Lower lobe of right lung (tissue), 2 donors: ENCODE results near the gene LSMEM2. TPM values are rescaled to one million over a fixed set of nuclear protein-coding genes. Genes with fewer than 3 reads are reported as not detected.
"Not testable (repeated sequence)": the region's sequence is repeated elsewhere in the genome, so short reads cannot be mapped to it uniquely, and the experiment has no call there.

Experiments
- ATAC-seq, 2 donors: fragments of 200-7000 bp; cut with Tn5 transposase; one replicate each; pipeline ENCODE4 v1.9.1; 2020 to 2022; ENCODE audit warnings: mild to moderate bottlenecking in 2 of 2, moderate library complexity in 2 of 2
- DNase-seq: peaks from one replicate; pipeline ENCODE4 v3.0.0-alpha.2; 2020
- H3K27ac ChIP-seq: fragments of 200-600 bp; one replicate; pipeline ENCODE4 v1.8.0; 2022
- H3K27me3 ChIP-seq: fragments of 200-600 bp; one replicate; pipeline ENCODE4 v1.8.0; 2022; ENCODE audit warnings: low read depth
- H3K36me3 ChIP-seq: fragments of 200-600 bp; one replicate; pipeline ENCODE4 v1.8.0; 2022; ENCODE audit warnings: mild to moderate bottlenecking
- H3K4me1 ChIP-seq: fragments of 200-600 bp; one replicate; pipeline ENCODE4 v1.8.0; 2022
- H3K4me3 ChIP-seq: fragments of 200-600 bp; one replicate; pipeline ENCODE4 v1.8.0; 2022; ENCODE audit warnings: mild to moderate bottlenecking
- H3K9me3 ChIP-seq: fragments of 200-600 bp; one replicate; pipeline ENCODE4 v1.8.0; 2022
- intact Hi-C: fragments of 100-400 bp; cut with DNase I; formaldehyde crosslinking; loops from one replicate; pipeline ENCODE4 v1.11.0; 2022
- total RNA-seq: library from RNA; stranded (reverse); fragmentation: NEBNext Ultra II Directional; extraction: Animal tissue kit (Norgen Biotek cat#: 25700); gene quantifications from one replicate; pipeline ENCODE4 v1.2.1, GENCODE V29; 2021
- TF ChIP-seq, protein P1 (sequence below): fragments of 200-600 bp; IDR thresholded peaks from one replicate; pipeline ENCODE4 v1.8.0; 2022; ENCODE audit warnings: antibody characterized with exemption, mild to moderate bottlenecking
- donor health status: DM: no; HTN: yes; CAD: no; lungs with severe emphysema.

The LSMEM2 gene
- total RNA-seq, 1 donor from 2014 or later, result not detected

GRCh38 chr3:50269460-50269859, 9.4 kb upstream of the LSMEM2 start:
- no peak for ATAC-seq
- no peaks in the 10 kb centered on the region for H3K9me3 ChIP-seq
- TF ChIP-seq, protein P1, sequence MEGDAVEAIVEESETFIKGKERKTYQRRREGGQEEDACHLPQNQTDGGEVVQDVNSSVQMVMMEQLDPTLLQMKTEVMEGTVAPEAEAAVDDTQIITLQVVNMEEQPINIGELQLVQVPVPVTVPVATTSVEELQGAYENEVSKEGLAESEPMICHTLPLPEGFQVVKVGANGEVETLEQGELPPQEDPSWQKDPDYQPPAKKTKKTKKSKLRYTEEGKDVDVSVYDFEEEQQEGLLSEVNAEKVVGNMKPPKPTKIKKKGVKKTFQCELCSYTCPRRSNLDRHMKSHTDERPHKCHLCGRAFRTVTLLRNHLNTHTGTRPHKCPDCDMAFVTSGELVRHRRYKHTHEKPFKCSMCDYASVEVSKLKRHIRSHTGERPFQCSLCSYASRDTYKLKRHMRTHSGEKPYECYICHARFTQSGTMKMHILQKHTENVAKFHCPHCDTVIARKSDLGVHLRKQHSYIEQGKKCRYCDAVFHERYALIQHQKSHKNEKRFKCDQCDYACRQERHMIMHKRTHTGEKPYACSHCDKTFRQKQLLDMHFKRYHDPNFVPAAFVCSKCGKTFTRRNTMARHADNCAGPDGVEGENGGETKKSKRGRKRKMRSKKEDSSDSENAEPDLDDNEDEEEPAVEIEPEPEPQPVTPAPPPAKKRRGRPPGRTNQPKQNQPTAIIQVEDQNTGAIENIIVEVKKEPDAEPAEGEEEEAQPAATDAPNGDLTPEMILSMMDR, result no peak
- H3K4me3 ChIP-seq, result peak overlapping the region; percentile 62
- H3K27me3 ChIP-seq, result peaks cover 1% of the 10 kb centered on the region
- peaks cover 76% of the 10 kb centered on the region for H3K4me1 ChIP-seq
- no peaks in the 10 kb centered on the region for H3K36me3 ChIP-seq
- intact Hi-C loops, result no loop called here
- peak overlapping the region; percentile 93 for H3K27ac ChIP-seq
- no peak for DNase-seq

DNA sequence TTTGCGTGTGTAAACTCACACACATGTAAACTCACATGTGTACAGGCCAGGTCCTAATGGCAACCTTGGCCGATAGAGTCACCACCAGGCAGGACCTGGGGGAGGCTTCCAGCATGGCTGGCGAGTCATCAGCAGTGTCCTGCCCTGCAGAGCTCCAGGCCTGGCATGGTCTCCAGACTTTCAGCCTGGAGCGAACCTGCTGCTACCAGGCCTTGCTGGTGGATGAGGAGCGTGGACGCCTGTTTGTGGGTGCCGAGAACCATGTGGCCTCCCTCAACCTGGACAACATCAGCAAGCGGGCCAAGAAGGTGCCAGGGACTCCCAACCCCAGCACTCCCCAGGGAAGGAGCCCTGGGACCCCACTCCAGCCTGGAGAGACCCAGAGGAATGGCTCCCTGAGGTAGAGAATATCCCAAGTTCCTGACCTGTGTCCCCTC, 8.9 kb upstream of the LSMEM2 start:
- no peak for ATAC-seq
- TF ChIP-seq, protein P1, result no peak
- peak overlapping the region; percentile 93 for H3K27ac ChIP-seq
- no peak for DNase-seq
- peaks cover 6% of the 10 kb centered on the region for H3K27me3 ChIP-seq
- peaks cover 74% of the 10 kb centered on the region for H3K4me1 ChIP-seq
- no peaks in the 10 kb centered on the region for H3K9me3 ChIP-seq
- H3K36me3 ChIP-seq, result no peaks in the 10 kb centered on the region
- H3K4me3 ChIP-seq, result peak overlapping the region; percentile 62
- intact Hi-C loops, result no loop called here

- intact Hi-C loops, result no loop called here
- Histone ChIP-seq H3K27me3 (peaks cover 13% of the 10 kb centered on the region), H3K36me3 (no peaks in the 10 kb centered on the region), H3K4me1 (peaks cover 68% of the 10 kb centered on the region), H3K9me3 (no peaks in the 10 kb centered on the region), H3K4me3 (peak overlapping the region; percentile 62), H3K27ac (peak overlapping the region; percentile 18)
- DNase-seq (no peak), ATAC-seq (no peak)
- TF ChIP-seq, protein P1, result no peak
Observed at GRCh38 chr3:50270422-50271224, 8.3 kb upstream of the LSMEM2 start.

DNA sequence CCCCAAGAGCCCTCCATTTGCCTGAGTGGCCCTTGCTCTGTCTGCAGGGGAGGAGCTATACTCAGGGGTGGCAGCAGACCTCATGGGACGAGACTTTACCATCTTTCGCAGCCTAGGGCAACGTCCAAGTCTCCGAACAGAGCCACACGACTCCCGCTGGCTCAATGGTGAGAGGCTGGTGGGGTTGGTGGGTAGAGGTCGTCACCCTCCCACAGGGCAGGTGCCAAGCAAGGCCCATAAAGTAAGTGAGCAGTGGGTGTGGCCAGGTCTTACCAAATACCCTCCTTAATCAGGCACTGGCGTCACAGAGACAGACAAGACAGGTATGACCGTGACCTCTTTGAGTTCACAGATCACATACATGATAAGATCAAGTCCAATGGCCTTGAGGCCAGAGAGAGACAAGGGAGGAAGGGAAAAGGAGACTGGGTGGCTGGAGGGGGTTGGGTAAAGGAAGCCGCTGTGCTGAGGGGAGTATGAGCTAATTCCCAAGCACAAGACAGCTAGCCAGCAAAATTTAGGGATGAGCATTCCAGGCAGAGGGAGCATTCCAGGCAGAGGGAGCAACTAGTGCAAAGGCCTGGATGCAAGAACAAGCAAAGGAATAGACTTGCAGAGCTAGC, 7.5 kb upstream of the LSMEM2 start:
- DNase-seq (no peak), ATAC-seq (no peak)
- Histone ChIP-seq H3K36me3 (no peaks in the 10 kb centered on the region), H3K27me3 (peaks cover 20% of the 10 kb centered on the region), H3K27ac (no peak overlapping the region), H3K4me1 (peaks cover 60% of the 10 kb centered on the region), H3K4me3 (no peak overlapping the region), H3K9me3 (no peaks in the 10 kb centered on the region)
- TF ChIP-seq, protein P1, result no peak
- intact Hi-C loops, result no loop called here

GRCh38 chr3:50272538-50272910, 6.4 kb upstream of the LSMEM2 start:
- intact Hi-C loops, ATAC-seq, DNase-seq, H3K36me3 ChIP-seq, H3K27ac ChIP-seq, H3K9me3 ChIP-seq: not testable (repeated sequence)
- peaks cover 23% of the 10 kb centered on the region for H3K27me3 ChIP-seq
- peak overlapping the region; percentile 45 for H3K4me3 ChIP-seq
- H3K4me1 ChIP-seq, result peaks cover 55% of the 10 kb centered on the region
